ENCODE data around the gene MICU1.
"Not testable (repeated sequence)": the region's sequence is repeated elsewhere in the genome, so short reads cannot be mapped to it uniquely, and the experiment has no call there.

MICU1 gene

GRCh38 chr10:72425133-72425532 is 200.7 kb downstream of the MICU1 start:
- DNase-seq = no peak

DNA sequence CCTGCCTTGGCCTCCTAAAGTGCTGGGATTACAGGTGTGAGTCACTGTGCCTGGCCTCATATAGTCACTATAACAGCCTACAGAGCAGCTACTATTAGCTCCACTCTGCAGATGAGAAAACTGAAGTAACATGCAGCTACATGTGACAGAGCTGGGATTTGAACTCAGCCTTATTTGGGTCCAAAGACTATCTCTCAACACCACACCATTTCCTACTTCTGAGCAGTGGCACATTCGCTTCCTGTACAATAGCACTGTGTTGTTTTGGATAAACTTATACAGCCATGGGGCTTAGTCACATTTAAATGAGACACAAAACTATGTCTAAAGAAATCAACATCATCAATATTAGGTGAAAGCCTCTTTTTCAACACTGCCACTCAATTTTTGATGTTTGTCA is 201.3 kb downstream of the MICU1 start:
- DNase-seq = no peak

- DNase-seq = no peak
These were observed 202.5 kb downstream of the MICU1 start for GRCh38 chr10:72423426-72423825.

GRCh38 chr10:72421885-72422540 is 203.9 kb downstream of the MICU1 start:
- no peak for DNase-seq

DNA sequence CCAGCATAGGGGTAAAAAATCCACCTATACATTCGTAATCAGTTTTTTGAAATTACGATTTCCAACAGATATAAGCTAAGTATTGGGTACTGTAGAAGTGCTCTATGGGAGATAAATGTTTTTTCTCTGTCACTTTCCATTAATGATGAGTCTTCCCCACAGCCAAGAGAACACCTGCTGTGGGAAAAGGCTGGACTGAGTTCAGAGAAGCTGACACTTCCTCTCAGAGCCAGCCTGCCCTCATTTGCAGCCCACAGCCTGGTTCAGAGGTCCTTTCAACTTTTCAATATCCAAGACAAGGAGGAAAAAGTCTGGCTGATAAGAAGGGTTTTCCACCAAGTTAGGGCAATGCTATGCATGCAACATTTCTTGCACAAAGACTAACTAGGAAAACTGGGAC is 206.6 kb downstream of the MICU1 start:
- DNase-seq = no peak

- no peak for DNase-seq
These were observed 207.2 kb downstream of the MICU1 start for GRCh38 chr10:72418679-72419078.

DNA sequence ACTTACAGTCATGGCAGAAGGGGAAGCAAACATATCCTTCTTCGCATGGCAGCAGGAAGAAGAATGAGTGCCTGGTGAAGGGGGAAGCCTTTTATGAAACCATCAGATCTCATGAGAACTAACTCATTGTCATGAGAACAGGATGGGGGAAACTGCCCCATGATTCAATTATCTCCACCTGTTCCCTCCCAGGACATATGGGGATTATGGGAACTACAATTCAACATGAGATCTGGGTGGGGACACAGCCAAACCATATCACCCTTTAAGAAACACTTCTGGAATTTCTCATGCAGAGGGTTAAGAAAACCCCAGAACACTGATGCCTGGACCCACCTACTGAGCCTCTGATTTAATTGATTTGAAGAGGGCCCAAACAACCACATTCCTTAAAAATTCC is 207.9 kb downstream of the MICU1 start:
- no peak for DNase-seq

GRCh38 chr10:72416661-72417060 is 209.2 kb downstream of the MICU1 start:
- DNase-seq = no peak

DNA sequence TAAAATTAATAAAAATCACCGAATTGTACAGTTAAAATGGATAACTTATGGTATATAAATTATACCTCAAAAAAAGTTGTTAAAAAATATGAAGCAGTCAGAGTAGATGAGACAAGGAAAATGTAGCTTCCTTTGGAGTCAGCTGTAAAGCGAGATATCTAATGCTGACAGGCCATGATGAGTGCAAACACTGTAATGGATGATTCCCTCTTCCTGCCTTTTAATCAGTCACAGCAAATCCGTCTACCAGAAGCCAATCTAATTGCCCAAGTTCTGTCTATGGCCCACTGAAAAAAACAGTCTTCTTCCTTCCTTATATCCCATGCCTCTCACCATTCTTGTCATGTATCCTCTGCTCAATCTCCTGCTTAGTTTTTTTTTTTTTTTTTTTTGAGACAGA is 211.2 kb downstream of the MICU1 start:
- DNase-seq = no peak

DNA sequence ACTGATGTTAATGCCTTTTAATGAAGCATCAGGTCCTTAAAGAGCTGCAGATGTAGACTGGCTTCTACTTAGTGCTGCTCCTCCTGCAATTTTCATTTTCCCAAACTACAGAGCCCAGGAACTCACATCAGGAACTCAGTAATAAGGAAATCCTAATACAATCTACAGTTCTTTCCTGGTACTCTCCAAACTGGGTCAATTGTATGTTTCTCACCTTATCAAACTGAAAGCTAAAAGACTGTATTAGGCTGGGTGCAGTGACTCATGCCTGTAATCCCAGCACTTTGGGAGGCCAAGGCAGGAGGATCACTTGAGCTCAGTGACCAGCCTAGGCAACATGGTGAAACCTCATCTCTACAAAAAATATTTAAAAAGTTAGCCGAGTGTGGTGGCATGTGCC is 216.7 kb downstream of the MICU1 start:
- DNase-seq = no peak

DNA sequence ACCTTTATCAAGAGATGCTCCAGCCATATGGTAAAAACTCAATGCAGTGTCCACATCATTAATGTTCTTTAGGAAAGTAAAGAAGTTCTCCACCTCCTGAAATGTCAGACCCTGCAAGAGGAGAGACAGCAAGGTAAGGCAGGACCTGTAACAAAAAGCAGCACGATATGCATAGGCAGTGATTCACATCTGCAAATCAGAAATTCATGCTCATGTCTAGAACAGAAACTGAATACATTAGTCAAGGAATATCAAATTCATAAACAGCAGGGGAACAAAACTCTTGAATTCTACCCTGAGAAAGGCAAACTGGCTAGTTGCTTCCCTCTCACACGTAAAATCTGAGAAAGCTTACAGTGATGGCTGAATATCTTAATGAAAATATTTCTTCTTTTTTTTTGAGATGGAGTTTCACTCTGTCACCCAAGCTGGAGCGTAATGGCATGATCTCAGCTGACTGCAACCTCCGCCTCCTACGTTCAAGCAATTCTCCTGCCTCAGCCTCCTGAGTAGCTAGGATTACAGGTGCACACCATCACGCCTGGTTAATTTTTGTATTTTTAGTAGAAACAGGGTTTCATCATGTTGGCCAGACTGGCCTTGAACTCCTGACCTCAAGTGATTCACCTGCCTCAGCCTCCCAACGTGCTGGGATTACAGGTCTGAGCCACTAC is 217.8 kb downstream of the MICU1 start:
- no peak for DNase-seq

DNA sequence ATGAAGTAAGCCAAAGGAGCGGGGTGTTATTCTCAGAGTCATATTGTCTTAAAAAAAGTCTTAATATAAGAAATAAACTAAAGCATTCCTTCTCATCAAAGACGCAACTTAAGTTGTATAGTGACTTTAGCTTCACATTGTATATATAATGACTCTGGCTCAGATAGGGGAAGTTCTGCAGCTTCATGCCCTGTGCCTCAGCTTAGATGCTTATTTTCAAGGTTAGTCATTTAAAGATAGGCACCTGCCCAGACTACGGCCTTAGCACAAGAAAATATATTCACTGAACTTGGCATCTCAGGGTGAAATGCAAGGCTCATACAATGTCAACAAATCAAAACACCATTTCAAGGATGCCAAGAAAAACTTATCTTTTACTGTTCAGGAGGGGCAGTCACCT is 218.4 kb downstream of the MICU1 start:
- DNase-seq = no peak

GRCh38 chr10:72395581-72395980 is 230.3 kb downstream of the MICU1 start:
- not testable (repeated sequence) for DNase-seq

GRCh38 chr10:72392571-72392970 is 233.3 kb downstream of the MICU1 start:
- no peak for DNase-seq

GRCh38 chr10:72390764-72391163 is 235.1 kb downstream of the MICU1 start:
- DNase-seq = no peak

DNA sequence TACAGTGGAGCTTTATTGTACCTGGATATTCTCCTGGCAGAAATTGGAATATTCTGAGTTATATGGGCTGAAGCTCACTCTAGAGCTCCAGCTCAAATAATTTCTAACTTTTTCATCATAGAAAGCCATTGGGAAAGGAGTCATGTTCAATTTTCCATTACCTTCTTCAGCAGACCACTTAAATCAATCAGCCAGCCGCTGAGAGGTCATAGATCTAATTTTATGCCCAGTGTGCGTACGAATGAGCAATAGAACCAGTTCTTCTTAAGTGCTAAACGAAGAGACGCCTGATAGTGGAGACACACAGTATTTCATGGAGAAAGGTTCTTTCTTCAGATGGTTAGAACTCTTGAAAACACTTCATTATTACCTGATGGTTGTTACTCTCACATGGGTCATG is 236.2 kb downstream of the MICU1 start:
- no peak for DNase-seq

DNA sequence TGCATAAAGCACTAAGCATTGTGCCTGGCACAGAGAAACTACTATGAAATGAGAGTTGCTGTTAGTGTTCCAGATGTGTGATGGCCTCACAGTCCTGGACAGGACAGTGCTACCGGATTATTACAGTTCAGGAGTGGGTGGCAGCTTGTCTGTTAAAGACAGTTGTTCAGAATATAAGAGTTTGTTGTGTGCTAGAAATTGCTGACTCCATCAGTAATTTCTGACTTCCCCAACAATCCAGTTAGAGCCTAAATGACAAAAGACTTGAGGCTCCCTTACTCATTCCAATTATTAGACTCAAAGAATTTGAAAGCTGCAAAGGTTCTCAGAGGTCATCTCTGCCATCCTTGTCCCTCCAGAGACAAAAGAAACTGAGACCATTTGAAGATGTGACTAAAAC is 236.9 kb downstream of the MICU1 start:
- DNase-seq = no peak

GRCh38 chr10:72388062-72388461 is 237.8 kb downstream of the MICU1 start:
- no peak for DNase-seq

- no peak for DNase-seq
These were observed 238.8 kb downstream of the MICU1 start for GRCh38 chr10:72386916-72387586.

DNA sequence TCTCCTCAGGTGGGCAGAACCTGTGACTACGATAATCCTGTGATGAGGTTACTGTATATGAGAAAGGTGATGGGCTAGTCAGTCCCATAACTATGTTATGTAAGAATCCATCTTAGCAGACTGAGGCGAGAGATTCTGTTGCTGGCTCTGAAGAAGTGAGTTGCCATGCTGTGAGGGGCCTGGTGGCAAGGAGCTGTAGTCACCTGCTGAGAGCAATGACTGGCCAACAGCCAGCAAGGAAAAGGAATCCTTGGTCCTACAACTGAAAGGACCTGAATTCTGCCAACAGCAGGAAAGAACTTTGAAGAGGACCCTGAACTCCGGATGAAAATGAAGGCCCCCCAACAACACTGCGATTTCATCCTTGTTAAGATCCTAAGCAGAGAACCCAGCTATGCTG is 240.2 kb downstream of the MICU1 start:
- no peak for DNase-seq

DNA sequence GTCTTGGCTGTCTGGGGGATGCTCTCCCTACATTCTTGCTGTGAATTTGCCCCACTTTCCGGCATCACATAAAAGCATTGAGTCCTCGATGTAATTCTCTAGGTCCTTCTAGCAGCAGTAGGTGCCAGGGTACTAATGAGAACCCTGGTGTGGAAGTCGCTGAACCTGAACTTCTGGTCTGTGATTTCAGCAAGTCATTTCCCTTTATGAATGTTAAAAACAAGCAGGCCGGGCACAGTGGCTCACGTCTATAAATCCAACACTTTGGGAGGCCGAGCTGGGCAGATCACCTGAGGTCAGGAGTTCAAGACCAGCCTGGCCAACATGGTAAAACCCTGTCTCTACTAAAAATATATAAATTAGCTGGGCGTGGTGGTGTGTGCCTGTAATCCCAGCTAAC is 240.9 kb downstream of the MICU1 start:
- DNase-seq = not testable (repeated sequence)

- DNase-seq = no peak
These were observed 246.1 kb downstream of the MICU1 start for GRCh38 chr10:72379776-72380175.

DNA sequence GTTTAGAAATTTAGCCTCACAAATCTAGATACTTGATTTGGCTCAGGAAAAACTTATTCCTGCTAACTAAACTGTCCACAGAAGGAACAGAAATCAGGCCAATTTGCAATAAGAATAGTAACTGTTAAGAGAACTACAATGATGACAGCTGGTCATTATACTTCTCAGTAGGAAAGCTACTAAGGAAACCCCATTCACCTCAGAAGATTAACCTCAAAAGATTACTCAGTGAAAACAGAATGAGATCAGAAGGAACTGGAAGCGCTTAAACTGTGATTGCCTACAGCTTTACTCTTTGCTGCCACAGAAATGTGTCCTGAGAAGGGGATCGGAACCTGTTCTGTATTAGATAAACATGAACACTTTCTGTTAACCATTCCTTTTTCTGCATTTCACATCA is 246.8 kb downstream of the MICU1 start:
- no peak for DNase-seq

DNA sequence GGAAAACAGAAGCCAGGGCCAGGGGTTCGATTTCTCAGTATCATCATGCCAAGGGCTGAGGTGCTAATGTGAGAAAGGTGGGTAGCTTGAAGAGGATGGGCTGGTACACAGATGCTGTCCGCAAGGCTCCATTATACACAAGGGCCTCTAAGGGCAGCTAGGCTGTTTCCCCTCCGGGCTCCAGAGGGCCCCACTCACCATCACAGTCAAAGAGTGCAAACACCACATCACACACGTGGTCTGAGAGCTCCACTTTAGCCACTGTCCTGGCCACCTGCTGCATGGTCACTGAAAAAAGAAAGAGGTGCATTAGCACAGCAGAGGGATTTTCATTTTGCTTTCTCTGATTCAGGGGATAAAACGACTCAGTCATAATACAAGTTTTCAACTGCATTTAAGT is 250.3 kb downstream of the MICU1 start:
- DNase-seq = no peak
